Large intestine (tissue), 3 donors: ENCODE results near the gene FBXO5. TPM values are rescaled to one million over a fixed set of nuclear protein-coding genes. Genes with fewer than 3 reads are reported as not detected.
"Not testable (repeated sequence)": the region's sequence is repeated elsewhere in the genome, so short reads cannot be mapped to it uniquely, and the experiment has no call there.

Experiments used
- DNase-seq, 2 donors: peaks; one replicate each; pipeline versions ENCODE4 v3.0.0 to v3.0.0-alpha.2; 2013
- H3K27ac ChIP-seq: one replicate; pipeline ENCODE4 v1.5.1; 2013; ENCODE audit warnings: low read length
- H3K27me3 ChIP-seq: 2 replicates; pipeline ENCODE4 v1.6.1; 2013; ENCODE audit warnings: low read length; ENCODE audit not compliant: control insufficient read depth, insufficient read depth
- H3K36me3 ChIP-seq: 2 replicates; pipeline ENCODE4 v1.6.1; 2013; ENCODE audit warnings: low read length; ENCODE audit not compliant: control insufficient read depth, insufficient read depth
- H3K4me1 ChIP-seq: one replicate; pipeline ENCODE4 v1.6.1; 2013; ENCODE audit warnings: low read length; ENCODE audit not compliant: control insufficient read depth, insufficient read depth
- H3K4me3 ChIP-seq: one replicate; pipeline ENCODE4 v1.5.1; 2013; ENCODE audit warnings: low read length
- H3K9me3 ChIP-seq: one replicate; pipeline ENCODE4 v1.6.1; 2013; ENCODE audit warnings: mild to moderate bottlenecking, low read depth, low read length, moderate library complexity; ENCODE audit not compliant: control insufficient read depth
- whole genome bisulfite sequencing: methylation state at CpG from one replicate; pipeline ENCODE4 v1.1.5; 2013; ENCODE audit warnings: low lambda C conversion rate; ENCODE audit not compliant: insufficient coverage; 5-methylcytosine and 5-hydroxymethylcytosine counted together
- polyA plus RNA-seq: library from polyadenylated mRNA; unstranded; fragments of 120-200 nt; gene quantifications from one replicate; pipeline ENCODE4 v1.2.1, GENCODE V29; 2013

FBXO5 gene
- polyA plus RNA-seq, 1 donor, result 14.1 TPM

DNA sequence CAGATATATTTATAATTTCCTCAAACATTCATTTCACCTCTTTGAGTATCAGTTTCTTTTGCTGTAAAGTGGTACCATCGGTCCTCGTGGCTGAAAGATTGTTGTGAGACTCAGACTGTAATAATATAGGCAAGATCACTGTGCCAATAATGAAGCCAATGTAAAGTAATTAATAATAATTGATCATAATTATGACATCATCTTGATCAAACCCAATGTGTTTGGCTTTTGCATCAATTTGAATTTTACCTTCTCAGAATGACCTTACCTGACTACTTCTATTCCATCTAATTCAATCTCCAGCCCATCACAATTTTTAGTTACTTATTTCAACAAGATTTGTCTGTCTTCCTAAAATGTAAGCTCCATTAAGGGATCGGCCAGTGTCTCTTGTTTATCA is 35.5 kb upstream of the FBXO5 start:
- Histone ChIP-seq H3K9me3 (no peaks in the 10 kb centered on the region), H3K36me3 (no peaks in the 10 kb centered on the region), H3K27ac (no peak overlapping the region), H3K4me3 (no peak overlapping the region), H3K4me1 (no peaks in the 10 kb centered on the region), H3K27me3 (no peaks in the 10 kb centered on the region)
- no peak for DNase-seq
- 100% methylated on average over 3 of the region's 3 CpGs for WGBS

GRCh38 chr6:153016846-153017245 is 34.0 kb upstream of the FBXO5 start:
- Histone ChIP-seq H3K4me1 (no peaks in the 10 kb centered on the region), H3K36me3 (no peaks in the 10 kb centered on the region), H3K27ac (no peak overlapping the region), H3K9me3 (no peaks in the 10 kb centered on the region), H3K27me3 (no peaks in the 10 kb centered on the region), H3K4me3 (no peak overlapping the region)
- no peak for DNase-seq
- no CpG with 5 or more reads among the region's 3 CpGs for WGBS

GRCh38 chr6:153015094-153015640 is 32.3 kb upstream of the FBXO5 start:
- DNase-seq, result no peak
- Histone ChIP-seq H3K27me3 (no peaks in the 10 kb centered on the region), H3K27ac (no peak overlapping the region), H3K36me3 (no peaks in the 10 kb centered on the region), H3K4me3 (no peak overlapping the region), H3K9me3 (no peaks in the 10 kb centered on the region), H3K4me1 (no peaks in the 10 kb centered on the region)
- 90% methylated on average over 2 of the region's 4 CpGs for WGBS

DNA sequence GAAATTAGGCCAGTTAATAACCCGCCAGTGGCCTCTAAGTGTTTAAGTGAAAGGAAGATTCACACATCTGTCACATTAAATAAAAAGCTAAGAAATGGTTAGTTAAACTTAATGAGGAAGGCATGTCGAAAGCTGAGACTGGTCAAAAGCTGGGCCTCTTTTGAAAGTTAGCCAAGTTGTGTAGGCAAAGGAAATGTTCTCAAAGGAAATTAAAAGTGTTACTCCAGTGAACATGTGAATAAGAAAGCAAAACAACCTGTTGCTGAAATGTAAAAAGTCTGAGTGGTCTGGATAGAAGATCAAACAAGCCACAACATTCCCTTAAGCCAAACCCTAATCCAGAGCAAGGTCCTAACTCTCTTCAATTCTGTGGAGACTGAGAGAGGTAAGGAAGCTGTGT is 30.6 kb upstream of the FBXO5 start:
- H3K4me3 ChIP-seq, result no peak overlapping the region
- H3K36me3 ChIP-seq, result no peaks in the 10 kb centered on the region
- no peak overlapping the region for H3K27ac ChIP-seq
- no CpG with 5 or more reads among the region's 2 CpGs for WGBS
- no peak for DNase-seq
- no peaks in the 10 kb centered on the region for H3K4me1 ChIP-seq
- no peaks in the 10 kb centered on the region for H3K27me3 ChIP-seq
- no peaks in the 10 kb centered on the region for H3K9me3 ChIP-seq

DNA sequence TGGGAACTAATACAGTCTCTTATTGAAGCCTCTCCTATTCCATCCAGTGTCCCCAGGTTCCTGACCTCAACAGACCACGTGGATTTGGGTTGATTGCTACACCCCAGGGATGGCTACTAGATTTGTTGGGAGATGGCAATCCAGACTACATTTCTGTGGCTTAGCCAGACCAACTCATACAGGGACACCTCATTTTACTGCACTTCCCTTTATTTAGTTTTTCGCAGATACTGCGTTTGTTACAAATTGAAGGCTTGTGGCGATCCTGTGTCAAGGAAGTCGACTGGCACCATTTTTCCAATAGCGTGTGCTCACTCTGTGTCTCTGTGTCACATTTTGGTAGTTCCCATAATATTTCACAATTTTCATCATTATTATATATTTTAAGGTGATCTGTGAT is 30.0 kb upstream of the FBXO5 start:
- H3K27me3 ChIP-seq, result no peaks in the 10 kb centered on the region
- WGBS, result 90% methylated on average over 5 of the region's 6 CpGs
- no peaks in the 10 kb centered on the region for H3K9me3 ChIP-seq
- H3K4me1 ChIP-seq, result no peaks in the 10 kb centered on the region
- no peak overlapping the region for H3K4me3 ChIP-seq
- H3K27ac ChIP-seq, result no peak overlapping the region
- H3K36me3 ChIP-seq, result no peaks in the 10 kb centered on the region
- DNase-seq, result no peak

- peak overlapping the region; percentile 89 for H3K27ac ChIP-seq
- WGBS, result no CpG with 5 or more reads among the region's 6 CpGs
- DNase-seq, result peak in 1 of 2 donors; percentile 14
Measured at GRCh38 chr6:153003366-153003690, 20.5 kb upstream of the FBXO5 start.

GRCh38 chr6:153002613-153003365 is 19.9 kb upstream of the FBXO5 start, which contains the start of gene MTRF1L:
Gene MTRF1L, minus strand, starts transcription at chr6:153002709. Its CDS starts 24 bp downstream, at chr6:153002685.
- peak within 1 kb of the TSS; percentile 89 for H3K27ac ChIP-seq
- peaks cover 1% of the 10 kb centered on the region for H3K36me3 ChIP-seq
- peak; percentile 95 to 96 for DNase-seq
- H3K4me3 ChIP-seq, result peak within 1 kb of the TSS; percentile 77
- H3K4me1 ChIP-seq, result peaks cover 5% of the 10 kb centered on the region
- WGBS, result 0% methylated on average over 7 of the region's 52 CpGs
- H3K9me3 ChIP-seq, result no peaks in the 10 kb centered on the region
- no peaks in the 10 kb centered on the region for H3K27me3 ChIP-seq

More at GRCh38 chr6:153003366-153003690, 20.5 kb upstream of the FBXO5 start:
- Histone ChIP-seq H3K4me1 (peaks cover 5% of the 10 kb centered on the region), H3K4me3 (peak overlapping the region; percentile 77), H3K36me3 (no peaks in the 10 kb centered on the region), H3K9me3 (no peaks in the 10 kb centered on the region), H3K27me3 (no peaks in the 10 kb centered on the region)

DNA sequence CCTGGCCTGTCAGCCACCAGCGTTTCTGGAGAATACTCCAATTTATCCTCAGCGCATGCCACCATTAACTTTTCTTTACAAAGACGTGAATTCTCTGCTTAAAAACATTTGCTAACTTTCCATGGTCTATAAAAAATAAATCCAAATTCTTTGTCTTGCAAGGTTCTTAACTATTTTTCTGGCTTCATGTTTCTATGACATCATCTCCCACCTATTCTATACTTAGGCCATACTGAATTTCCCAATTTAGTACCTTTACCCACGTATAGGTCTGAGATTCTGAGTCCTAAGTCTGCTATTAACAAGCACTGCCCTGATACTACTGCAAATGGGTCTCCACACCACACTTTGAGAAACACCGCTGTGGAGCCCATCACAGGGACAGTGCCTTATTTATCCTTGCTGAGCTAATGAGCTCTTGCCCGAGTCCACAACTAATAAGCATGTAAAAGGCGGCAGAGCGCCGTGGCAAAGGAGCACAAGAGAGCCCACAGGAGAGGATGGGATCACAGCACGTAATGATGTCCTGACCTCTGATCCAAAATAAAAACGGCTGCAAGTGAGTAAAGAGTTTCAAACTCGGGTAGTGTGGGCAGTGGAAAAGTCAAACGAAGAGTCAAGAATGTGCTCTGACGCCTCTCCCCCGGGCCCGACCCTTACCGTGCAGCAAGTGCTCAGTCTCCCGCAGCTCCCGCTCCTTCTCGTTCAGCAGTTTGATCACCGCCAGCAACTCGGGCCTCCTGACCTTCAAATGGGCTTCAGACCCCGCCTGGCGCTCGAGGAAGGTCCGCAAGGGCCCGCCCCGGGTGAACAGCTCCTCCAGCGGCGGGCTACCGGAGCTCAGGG is 19.1 kb upstream of the FBXO5 start:
- peak; percentile 3 to 55 for DNase-seq
- peaks cover 9% of the 10 kb centered on the region for H3K36me3 ChIP-seq
- H3K27ac ChIP-seq, result peak overlapping the region; percentile 65
- H3K9me3 ChIP-seq, result no peaks in the 10 kb centered on the region
- peaks cover 5% of the 10 kb centered on the region for H3K4me1 ChIP-seq
- peak overlapping the region; percentile 77 for H3K4me3 ChIP-seq
- no peaks in the 10 kb centered on the region for H3K27me3 ChIP-seq
- WGBS, result 7% methylated on average over 3 of the region's 31 CpGs

DNA sequence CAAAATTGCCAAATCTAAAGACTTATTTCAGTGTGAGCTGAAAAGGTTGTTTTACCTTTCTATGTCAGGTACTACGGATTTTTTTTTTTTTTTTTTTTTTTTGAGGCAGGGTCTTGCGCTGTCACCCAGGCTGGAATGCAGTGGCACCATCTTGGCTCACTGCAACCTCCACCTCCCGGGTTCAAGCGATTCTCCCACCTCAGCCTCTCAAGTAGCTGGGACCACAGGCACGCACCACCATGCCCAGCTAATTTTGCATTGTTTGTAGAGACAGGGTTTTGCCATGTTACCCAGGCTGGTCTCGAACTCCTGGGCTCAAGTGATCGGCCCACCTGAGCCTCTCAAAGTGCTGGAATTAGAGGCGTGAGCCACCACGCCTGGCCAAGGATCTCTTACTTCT is 17.9 kb upstream of the FBXO5 start:
- not testable (repeated sequence) for H3K4me1 ChIP-seq, H3K27me3 ChIP-seq, H3K9me3 ChIP-seq, DNase-seq, H3K4me3 ChIP-seq, H3K27ac ChIP-seq
- no CpG with 5 or more reads among the region's 9 CpGs for WGBS
- peaks cover 12% of the 10 kb centered on the region for H3K36me3 ChIP-seq

GRCh38 chr6:153000243-153000642 is 17.4 kb upstream of the FBXO5 start:
- peaks cover 5% of the 10 kb centered on the region for H3K4me1 ChIP-seq
- peaks cover 12% of the 10 kb centered on the region for H3K36me3 ChIP-seq
- no peaks in the 10 kb centered on the region for H3K9me3 ChIP-seq
- no peak overlapping the region for H3K4me3 ChIP-seq
- no peak for DNase-seq
- no peaks in the 10 kb centered on the region for H3K27me3 ChIP-seq
- no peak overlapping the region for H3K27ac ChIP-seq
